Stimulated activated naive CD8-positive, alpha-beta T cell treated with anti-CD3 and anti-CD28 coated beads, Interleukin-15, amount 100 ng/mL, for 72 hours (primary cell): ENCODE data around the gene RFWD3.
A peak's percentile ranks its signal among the peaks of the same experiment; 100 is the strongest.

Experiments
- ATAC-seq: fragments of 150-1000 bp; cut with Tn5 transposase; 2 replicates; pipeline ENCODE4 v1.10.0; 2021; ENCODE audit warnings: mild to moderate bottlenecking, moderate library complexity
- DNase-seq, 2 donors: peaks; one replicate each; pipeline ENCODE4 v3.0.0; 2021 to 2022
- H3K27ac Mint-ChIP-seq, 2 donors: one replicate each; pipeline ENCODE4 v1.8.0; 2022; ENCODE audit warnings: mild to moderate bottlenecking in 2 of 2, mixed read lengths in 2 of 2, moderate library complexity in 2 of 2
- H3K27me3 Mint-ChIP-seq: one replicate; pipeline ENCODE4 v1.8.0; 2022; ENCODE audit warnings: mixed read lengths
- H3K4me1 Mint-ChIP-seq: one replicate; pipeline ENCODE4 v1.8.0; 2022; ENCODE audit warnings: mild to moderate bottlenecking, mixed read lengths
- H3K4me3 Mint-ChIP-seq, 2 donors: one replicate each; pipeline ENCODE4 v1.8.0; 2022; ENCODE audit warnings: mild to moderate bottlenecking in 2 of 2, mixed read lengths in 2 of 2, moderate library complexity in 1 of 2
- H3K9me3 Mint-ChIP-seq, 2 donors: one replicate each; pipeline ENCODE4 v1.8.0; 2022; ENCODE audit warnings: mixed read lengths in 2 of 2

Gene RFWD3

GRCh38 chr16:74608381-74608780 is 58.3 kb downstream of the RFWD3 start:
- ATAC-seq (no peak), DNase-seq (no peak)
- H3K27ac Mint-ChIP-seq = peak overlapping the region in 1 of 2 donors; percentile 12

GRCh38 chr16:74607962-74608356 is 58.7 kb downstream of the RFWD3 start:
- Mint-ChIP-seq H3K27ac (peak overlapping the region in 1 of 2 donors; percentile 59), H3K4me3 (peak overlapping the region; percentile 17 to 93), H3K9me3 (no peaks in the 10 kb centered on the region), H3K4me1 (peaks cover 45% of the 10 kb centered on the region), H3K27me3 (no peaks in the 10 kb centered on the region)
- DNase-seq = no peak
- no peak for ATAC-seq

More at GRCh38 chr16:74608381-74608780, 58.3 kb downstream of the RFWD3 start:
- H3K9me3 Mint-ChIP-seq = no peaks in the 10 kb centered on the region
- H3K27me3 Mint-ChIP-seq = no peaks in the 10 kb centered on the region
- H3K4me3 Mint-ChIP-seq = no peak overlapping the region
- H3K4me1 Mint-ChIP-seq = peaks cover 41% of the 10 kb centered on the region

GRCh38 chr16:74607310-74607961 is 59.2 kb downstream of the RFWD3 start:
- peaks cover 51% of the 10 kb centered on the region for H3K4me1 Mint-ChIP-seq
- ATAC-seq (peak; percentile 29), DNase-seq (no peak)
- peak overlapping the region; percentile 93 for H3K4me3 Mint-ChIP-seq
- no peaks in the 10 kb centered on the region for H3K27me3 Mint-ChIP-seq
- H3K27ac Mint-ChIP-seq = peak overlapping the region; percentile 98
- no peaks in the 10 kb centered on the region for H3K9me3 Mint-ChIP-seq

- Mint-ChIP-seq H3K27ac (peak within 1 kb of the TSS; percentile 98), H3K4me3 (peak within 1 kb of the TSS; percentile 93), H3K27me3 (no peaks in the 10 kb centered on the region), H3K9me3 (no peaks in the 10 kb centered on the region), H3K4me1 (peaks cover 55% of the 10 kb centered on the region)
- ATAC-seq = peak; percentile 95
- DNase-seq = peak; percentile 88 to 90
These were observed 60.0 kb downstream of the RFWD3 start, which contains the start of gene GLG1 for GRCh38 chr16:74606521-74607309. TSS of gene GLG1 (minus strand) at chr16:74607114. CDS start at chr16:74607094, 20 bp downstream.

- Mint-ChIP-seq H3K4me1 (peaks cover 62% of the 10 kb centered on the region), H3K4me3 (peak overlapping the region; percentile 93), H3K9me3 (no peaks in the 10 kb centered on the region), H3K27me3 (no peaks in the 10 kb centered on the region), H3K27ac (peak overlapping the region; percentile 98)
- ATAC-seq (no peak), DNase-seq (no peak)
These were observed 60.7 kb downstream of the RFWD3 start for GRCh38 chr16:74605746-74606520.

GRCh38 chr16:74605332-74605731 is 61.3 kb downstream of the RFWD3 start:
- H3K9me3 Mint-ChIP-seq = no peaks in the 10 kb centered on the region
- H3K27ac Mint-ChIP-seq = peak overlapping the region in 1 of 2 donors; percentile 15
- H3K27me3 Mint-ChIP-seq = no peaks in the 10 kb centered on the region
- DNase-seq (no peak), ATAC-seq (no peak)
- peaks cover 68% of the 10 kb centered on the region for H3K4me1 Mint-ChIP-seq
- peak overlapping the region; percentile 93 for H3K4me3 Mint-ChIP-seq

GRCh38 chr16:74603848-74604247 is 62.8 kb downstream of the RFWD3 start:
- H3K9me3 Mint-ChIP-seq = no peaks in the 10 kb centered on the region
- no peaks in the 10 kb centered on the region for H3K27me3 Mint-ChIP-seq
- H3K4me1 Mint-ChIP-seq = peaks cover 79% of the 10 kb centered on the region
- H3K4me3 Mint-ChIP-seq = peak overlapping the region; percentile 93
- peak overlapping the region; percentile 33 to 89 for H3K27ac Mint-ChIP-seq
- ATAC-seq (no peak), DNase-seq (no peak)

GRCh38 chr16:74601126-74601871 is 65.4 kb downstream of the RFWD3 start:
- Mint-ChIP-seq H3K27me3 (no peaks in the 10 kb centered on the region), H3K9me3 (no peaks in the 10 kb centered on the region), H3K27ac (no peak overlapping the region), H3K4me3 (peak overlapping the region; percentile 69 to 74), H3K4me1 (peaks cover 71% of the 10 kb centered on the region)
- DNase-seq (peak; percentile 51 to 68), ATAC-seq (peak; percentile 99)

- Mint-ChIP-seq H3K27me3 (no peaks in the 10 kb centered on the region), H3K4me3 (no peak overlapping the region), H3K4me1 (peaks cover 65% of the 10 kb centered on the region), H3K9me3 (no peaks in the 10 kb centered on the region), H3K27ac (peak overlapping the region in 1 of 2 donors; percentile 61)
- DNase-seq (no peak), ATAC-seq (no peak)
These were observed 70.1 kb downstream of the RFWD3 start for GRCh38 chr16:74596586-74596985.

- Mint-ChIP-seq H3K4me1 (peaks cover 55% of the 10 kb centered on the region), H3K9me3 (no peaks in the 10 kb centered on the region), H3K27me3 (no peaks in the 10 kb centered on the region), H3K27ac (no peak overlapping the region), H3K4me3 (no peak overlapping the region)
- no peak for ATAC-seq
- DNase-seq = no peak
These were observed 73.8 kb downstream of the RFWD3 start for GRCh38 chr16:74592847-74593246.

GRCh38 chr16:74591876-74592650 is 74.6 kb downstream of the RFWD3 start:
- DNase-seq (no peak), ATAC-seq (no peak)
- H3K4me3 Mint-ChIP-seq = no peak overlapping the region
- H3K27ac Mint-ChIP-seq = no peak overlapping the region
- H3K4me1 Mint-ChIP-seq = peaks cover 63% of the 10 kb centered on the region
- no peaks in the 10 kb centered on the region for H3K27me3 Mint-ChIP-seq
- no peaks in the 10 kb centered on the region for H3K9me3 Mint-ChIP-seq

GRCh38 chr16:74586948-74587347 is 79.7 kb downstream of the RFWD3 start:
- H3K4me3 Mint-ChIP-seq = no peak overlapping the region
- no peak for DNase-seq
- H3K27ac Mint-ChIP-seq = peak overlapping the region in 1 of 2 donors; percentile 13
- H3K27me3 Mint-ChIP-seq = no peaks in the 10 kb centered on the region
- ATAC-seq = no peak
- H3K4me1 Mint-ChIP-seq = peaks cover 64% of the 10 kb centered on the region
- no peaks in the 10 kb centered on the region for H3K9me3 Mint-ChIP-seq

- H3K27ac Mint-ChIP-seq = no peak overlapping the region
- DNase-seq (no peak), ATAC-seq (no peak)
- peaks cover 65% of the 10 kb centered on the region for H3K4me1 Mint-ChIP-seq
- no peaks in the 10 kb centered on the region for H3K27me3 Mint-ChIP-seq
- H3K4me3 Mint-ChIP-seq = no peak overlapping the region
- no peaks in the 10 kb centered on the region for H3K9me3 Mint-ChIP-seq
These were observed 80.7 kb downstream of the RFWD3 start for GRCh38 chr16:74585846-74586443.
